ENCODE data around the gene ANKRD29.

ANKRD29 gene

DNA sequence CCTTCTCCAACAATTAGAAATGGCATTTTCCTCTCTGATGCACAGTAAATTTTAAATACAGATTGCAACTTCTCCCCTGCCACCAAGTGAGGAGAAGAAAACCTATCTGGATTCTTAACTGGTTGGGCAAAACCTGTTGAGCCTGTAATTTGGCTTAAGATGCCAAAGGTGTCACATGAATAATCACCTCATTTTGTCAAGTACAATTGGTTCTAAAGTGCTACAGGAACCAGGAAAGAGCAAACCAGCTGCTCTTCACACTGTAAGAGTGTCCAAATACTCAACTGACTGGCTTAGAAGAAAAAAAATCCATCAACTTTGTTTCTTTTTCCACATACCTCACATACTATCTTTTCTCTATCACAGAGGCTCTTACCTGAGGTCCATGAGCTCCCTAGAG, 111.8 kb downstream of the ANKRD29 start:
- TF ChIP-seq, protein P1, sequence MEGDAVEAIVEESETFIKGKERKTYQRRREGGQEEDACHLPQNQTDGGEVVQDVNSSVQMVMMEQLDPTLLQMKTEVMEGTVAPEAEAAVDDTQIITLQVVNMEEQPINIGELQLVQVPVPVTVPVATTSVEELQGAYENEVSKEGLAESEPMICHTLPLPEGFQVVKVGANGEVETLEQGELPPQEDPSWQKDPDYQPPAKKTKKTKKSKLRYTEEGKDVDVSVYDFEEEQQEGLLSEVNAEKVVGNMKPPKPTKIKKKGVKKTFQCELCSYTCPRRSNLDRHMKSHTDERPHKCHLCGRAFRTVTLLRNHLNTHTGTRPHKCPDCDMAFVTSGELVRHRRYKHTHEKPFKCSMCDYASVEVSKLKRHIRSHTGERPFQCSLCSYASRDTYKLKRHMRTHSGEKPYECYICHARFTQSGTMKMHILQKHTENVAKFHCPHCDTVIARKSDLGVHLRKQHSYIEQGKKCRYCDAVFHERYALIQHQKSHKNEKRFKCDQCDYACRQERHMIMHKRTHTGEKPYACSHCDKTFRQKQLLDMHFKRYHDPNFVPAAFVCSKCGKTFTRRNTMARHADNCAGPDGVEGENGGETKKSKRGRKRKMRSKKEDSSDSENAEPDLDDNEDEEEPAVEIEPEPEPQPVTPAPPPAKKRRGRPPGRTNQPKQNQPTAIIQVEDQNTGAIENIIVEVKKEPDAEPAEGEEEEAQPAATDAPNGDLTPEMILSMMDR (conservative IDR thresholded peaks at IDR 0.05; ENCODE audit: low read depth) = no peak
- H3K27ac ChIP-seq = no peak overlapping the region
- POLR2A ChIA-PET (ENCODE audit: low non-redundant PET) = no interaction called here
- DNase-seq (ENCODE audit: low spot score) = no peak
- CTCF ChIA-PET = no interaction called here
